Keratinocyte (primary cell): ENCODE data around the gene ING4.

Experiments used
- CTCF ChIP-seq, 3 experiments: IDR thresholded peaks in 1 of 3; conservative IDR thresholded peaks in 1 of 3; optimal IDR thresholded peaks in 1 of 3; 2 replicates in 2 of 3; 3 replicates in 1 of 3; pipeline versions ENCODE3 to v1.5.1; 2011; ENCODE audit warnings: low read length in 3 of 3, mild to moderate bottlenecking in 3 of 3, moderate library complexity in 2 of 3, control low read depth in 1 of 3, inconsistent platforms in 1 of 3; ENCODE audit not compliant: insufficient read depth in 2 of 3; ENCODE audit errors: extremely low read depth in 1 of 3
- EZH2 ChIP-seq: IDR thresholded peaks from one replicate; pipeline ENCODE4 v1.6.1; 2012; ENCODE audit warnings: inconsistent platforms, mild to moderate bottlenecking, low read length, moderate library complexity

DNA sequence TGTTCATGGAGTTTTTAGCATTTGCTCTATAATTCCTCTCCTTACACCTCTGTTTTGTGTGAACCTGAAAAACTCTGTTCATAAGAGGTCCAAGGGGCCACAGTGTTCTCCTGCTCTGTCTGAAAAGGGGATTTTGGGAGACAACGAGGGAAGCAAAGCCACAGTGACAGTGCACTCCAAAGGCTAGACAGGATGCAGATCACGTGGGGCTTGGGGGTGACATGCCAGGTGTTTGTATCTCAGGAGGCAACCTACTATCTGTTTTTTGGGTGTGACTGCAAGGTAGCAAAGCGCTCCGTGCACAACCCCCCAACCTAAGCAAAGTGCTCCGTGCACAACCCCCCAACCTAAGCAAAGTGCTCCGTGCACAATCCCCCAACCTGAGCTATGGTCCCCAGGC is 50.7 kb downstream of the ING4 start:
- no peak for TF ChIP-seq CTCF (optimal IDR thresholded peaks at IDR 0.05 in 1 of 3, IDR thresholded peaks at IDR 0.05 in 1 of 3, conservative IDR thresholded peaks at IDR 0.05 in 1 of 3; ENCODE audit: extremely low read depth in 1 of 3, insufficient read depth in 2 of 3, low read length in 3 of 3)
- TF ChIP-seq EZH2: no peak
